ENCODE data around the gene ADRA2B.
"Not testable (repeated sequence)": the region's sequence is repeated elsewhere in the genome, so short reads cannot be mapped to it uniquely, and the experiment has no call there.

The ADRA2B gene

GRCh38 chr2:96143848-96144480, 27.6 kb upstream of the ADRA2B start:
- Histone ChIP-seq H3K27me3 (ENCODE audit: control insufficient read depth, insufficient read depth, low read length, poor library complexity, severe bottlenecking) (peaks cover 39% of the 10 kb centered on the region), H3K4me1 (ENCODE audit: control insufficient read depth, insufficient read depth, low read length) (peaks cover 20% of the 10 kb centered on the region), H3K9me3 (ENCODE audit: control insufficient read depth, low read length) (no peaks in the 10 kb centered on the region), H3K27ac (ENCODE audit: insufficient read depth, low read depth, low read length, poor library complexity, severe bottlenecking) (no peak overlapping the region), H3K4me3 (ENCODE audit: insufficient read depth, low read depth, low read length) (no peak overlapping the region), H3K36me3 (ENCODE audit: control insufficient read depth, insufficient read depth, low read length) (no peaks in the 10 kb centered on the region)
- WGBS, 2 experiments: 79 to 80% methylated on average over 23 of the region's 23 CpGs

GRCh38 chr2:96143231-96143847, 27.0 kb upstream of the ADRA2B start:
- 90 to 93% methylated on average over 10 of the region's 10 CpGs for WGBS, 2 experiments
- no peaks in the 10 kb centered on the region for H3K36me3 ChIP-seq (ENCODE audit: control insufficient read depth, insufficient read depth, low read length)
- H3K27ac ChIP-seq (ENCODE audit: insufficient read depth, low read depth, low read length, poor library complexity, severe bottlenecking): no peak overlapping the region
- no peaks in the 10 kb centered on the region for H3K9me3 ChIP-seq (ENCODE audit: control insufficient read depth, low read length)
- peaks cover 18% of the 10 kb centered on the region for H3K4me1 ChIP-seq (ENCODE audit: control insufficient read depth, insufficient read depth, low read length)
- H3K4me3 ChIP-seq (ENCODE audit: insufficient read depth, low read depth, low read length): no peak overlapping the region
- peaks cover 39% of the 10 kb centered on the region for H3K27me3 ChIP-seq (ENCODE audit: control insufficient read depth, insufficient read depth, low read length, poor library complexity, severe bottlenecking)

GRCh38 chr2:96142217-96143113, 26.1 kb upstream of the ADRA2B start:
- Histone ChIP-seq H3K4me1 (ENCODE audit: control insufficient read depth, insufficient read depth, low read length) (peaks cover 9% of the 10 kb centered on the region), H3K36me3 (ENCODE audit: control insufficient read depth, insufficient read depth, low read length) (no peaks in the 10 kb centered on the region), H3K4me3 (ENCODE audit: insufficient read depth, low read depth, low read length) (no peak overlapping the region), H3K9me3 (ENCODE audit: control insufficient read depth, low read length) (no peaks in the 10 kb centered on the region), H3K27me3 (ENCODE audit: control insufficient read depth, insufficient read depth, low read length, poor library complexity, severe bottlenecking) (peaks cover 36% of the 10 kb centered on the region), H3K27ac (ENCODE audit: insufficient read depth, low read depth, low read length, poor library complexity, severe bottlenecking) (no peak overlapping the region)
- 91% methylated on average over 26 of the region's 26 CpGs for WGBS, 2 experiments

GRCh38 chr2:96141624-96141967, 25.2 kb upstream of the ADRA2B start:
- not testable (repeated sequence) for H3K36me3 ChIP-seq (ENCODE audit: control insufficient read depth, insufficient read depth, low read length); H3K9me3 ChIP-seq (ENCODE audit: control insufficient read depth, low read length); H3K27ac ChIP-seq (ENCODE audit: insufficient read depth, low read depth, low read length, poor library complexity, severe bottlenecking); H3K4me3 ChIP-seq (ENCODE audit: insufficient read depth, low read depth, low read length); H3K4me1 ChIP-seq (ENCODE audit: control insufficient read depth, insufficient read depth, low read length)
- H3K27me3 ChIP-seq (ENCODE audit: control insufficient read depth, insufficient read depth, low read length, poor library complexity, severe bottlenecking): peaks cover 30% of the 10 kb centered on the region
- WGBS, 2 experiments: 86 to 92% methylated on average over 5 of the region's 5 CpGs

GRCh38 chr2:96140941-96141623, 24.7 kb upstream of the ADRA2B start:
- Histone ChIP-seq H3K36me3 (ENCODE audit: control insufficient read depth, insufficient read depth, low read length) (no peaks in the 10 kb centered on the region), H3K27me3 (ENCODE audit: control insufficient read depth, insufficient read depth, low read length, poor library complexity, severe bottlenecking) (peaks cover 25% of the 10 kb centered on the region), H3K4me3 (ENCODE audit: insufficient read depth, low read depth, low read length) (no peak overlapping the region), H3K27ac (ENCODE audit: insufficient read depth, low read depth, low read length, poor library complexity, severe bottlenecking) (no peak overlapping the region), H3K4me1 (ENCODE audit: control insufficient read depth, insufficient read depth, low read length) (peaks cover 3% of the 10 kb centered on the region), H3K9me3 (ENCODE audit: control insufficient read depth, low read length) (no peaks in the 10 kb centered on the region)
- 94% methylated on average over 13 of the region's 13 CpGs for WGBS, 2 experiments

GRCh38 chr2:96139181-96139758, 22.9 kb upstream of the ADRA2B start:
- 65 to 70% methylated on average over 6 to 7 of the region's 7 CpGs for WGBS, 2 experiments
- Histone ChIP-seq H3K4me3 (ENCODE audit: insufficient read depth, low read depth, low read length) (no peak overlapping the region), H3K27me3 (ENCODE audit: control insufficient read depth, insufficient read depth, low read length, poor library complexity, severe bottlenecking) (peaks cover 7% of the 10 kb centered on the region), H3K9me3 (ENCODE audit: control insufficient read depth, low read length) (no peaks in the 10 kb centered on the region), H3K4me1 (ENCODE audit: control insufficient read depth, insufficient read depth, low read length) (no peaks in the 10 kb centered on the region), H3K27ac (ENCODE audit: insufficient read depth, low read depth, low read length, poor library complexity, severe bottlenecking) (no peak overlapping the region), H3K36me3 (ENCODE audit: control insufficient read depth, insufficient read depth, low read length) (no peaks in the 10 kb centered on the region)

GRCh38 chr2:96138179-96139145, 22.1 kb upstream of the ADRA2B start, which contains the start of gene ASTL:
ASTL (minus strand) TSS chr2:96138502; CDS start chr2:96138436, 66 bp downstream.
- H3K27me3 ChIP-seq (ENCODE audit: control insufficient read depth, insufficient read depth, low read length, poor library complexity, severe bottlenecking): no peaks in the 10 kb centered on the region
- 26 to 27% methylated on average over 16 to 17 of the region's 17 CpGs for WGBS, 2 experiments
- H3K9me3 ChIP-seq (ENCODE audit: control insufficient read depth, low read length): no peaks in the 10 kb centered on the region
- H3K36me3 ChIP-seq (ENCODE audit: control insufficient read depth, insufficient read depth, low read length): no peaks in the 10 kb centered on the region
- H3K4me3 ChIP-seq (ENCODE audit: insufficient read depth, low read depth, low read length): no peak within 1 kb of the TSS
- H3K27ac ChIP-seq (ENCODE audit: insufficient read depth, low read depth, low read length, poor library complexity, severe bottlenecking): no peak within 1 kb of the TSS
- no peaks in the 10 kb centered on the region for H3K4me1 ChIP-seq (ENCODE audit: control insufficient read depth, insufficient read depth, low read length)

- 89 to 90% methylated on average over 15 of the region's 15 CpGs for WGBS, 2 experiments
- H3K27me3 ChIP-seq (ENCODE audit: control insufficient read depth, insufficient read depth, low read length, poor library complexity, severe bottlenecking): no peaks in the 10 kb centered on the region
- H3K4me3 ChIP-seq (ENCODE audit: insufficient read depth, low read depth, low read length): no peak overlapping the region
- H3K9me3 ChIP-seq (ENCODE audit: control insufficient read depth, low read length): no peaks in the 10 kb centered on the region
- H3K36me3 ChIP-seq (ENCODE audit: control insufficient read depth, insufficient read depth, low read length): no peaks in the 10 kb centered on the region
- no peak overlapping the region for H3K27ac ChIP-seq (ENCODE audit: insufficient read depth, low read depth, low read length, poor library complexity, severe bottlenecking)
- no peaks in the 10 kb centered on the region for H3K4me1 ChIP-seq (ENCODE audit: control insufficient read depth, insufficient read depth, low read length)
These were observed 21.2 kb upstream of the ADRA2B start for GRCh38 chr2:96137321-96138178.
